Calu3 (cell line): ENCODE measurements around the gene SULT6B1. TPM values are rescaled to one million over a fixed set of nuclear protein-coding genes. Genes with fewer than 3 reads are reported as not detected.
"Not testable (repeated sequence)": the region's sequence is repeated elsewhere in the genome, so short reads cannot be mapped to it uniquely, and the experiment has no call there.

Experiments used
- BruUV-seq: library from RNA; stranded (reverse); fragments of 400-500 nt; replicated peaks from 2 replicates; lab custom pipeline; 2021; lab: Mats Ljungman, UMichigan
- CTCF ChIA-PET: fragments of 300-600 bp; sonication (Branson Sonifier 250); formaldehyde crosslinking; loops from one replicate; lab custom pipeline; 2022; ENCODE audit warnings: antibody characterized with exemption; lab: Charles Lee
- DNase-seq: peaks from one replicate; pipeline ENCODE4 v3.0.0; 2022
- H3K27ac Mint-ChIP-seq: one replicate; pipeline ENCODE4 v1.8.0; 2022; ENCODE audit warnings: mixed read lengths; ENCODE audit not compliant: unreplicated experiment
- H3K27me3 Mint-ChIP-seq: one replicate; pipeline ENCODE4 v1.8.0; 2022; ENCODE audit warnings: mixed read lengths; ENCODE audit not compliant: unreplicated experiment
- H3K36me3 Mint-ChIP-seq: one replicate; pipeline ENCODE4 v1.8.0; 2022; ENCODE audit warnings: mild to moderate bottlenecking, moderate library complexity, mixed read lengths; ENCODE audit not compliant: insufficient read depth, unreplicated experiment
- H3K4me1 Mint-ChIP-seq: one replicate; pipeline ENCODE4 v1.8.0; 2022; ENCODE audit warnings: mild to moderate bottlenecking, low read depth, mixed read lengths; ENCODE audit not compliant: unreplicated experiment
- H3K4me3 Mint-ChIP-seq: one replicate; pipeline ENCODE4 v1.8.0; 2022; ENCODE audit warnings: mild to moderate bottlenecking, low read depth, moderate library complexity, mixed read lengths; ENCODE audit not compliant: unreplicated experiment
- H3K9me3 Mint-ChIP-seq: one replicate; pipeline ENCODE4 v1.8.0; 2022; ENCODE audit warnings: low read depth, mixed read lengths; ENCODE audit not compliant: unreplicated experiment
- intact Hi-C: fragments of 100-400 bp; cut with micrococcal nuclease; formaldehyde crosslinking; loops from one replicate; pipeline ENCODE4 v1.10.0; 2022; ENCODE audit not compliant: unreplicated experiment
- total RNA-seq: library from RNA; stranded (reverse); gene quantifications from 2 replicates; pipeline ENCODE4 v1.2.3, GENCODE V29; 2022
- TF ChIP-seq, protein P1 (sequence below): fragments of 200-600 bp; IDR thresholded peaks from one replicate; pipeline ENCODE4 v1.8.0; 2022; ENCODE audit warnings: antibody characterized with exemption; ENCODE audit not compliant: unreplicated experiment

SULT6B1 gene
- total RNA-seq, 1 experiment from 2014 or later, result not detected

DNA sequence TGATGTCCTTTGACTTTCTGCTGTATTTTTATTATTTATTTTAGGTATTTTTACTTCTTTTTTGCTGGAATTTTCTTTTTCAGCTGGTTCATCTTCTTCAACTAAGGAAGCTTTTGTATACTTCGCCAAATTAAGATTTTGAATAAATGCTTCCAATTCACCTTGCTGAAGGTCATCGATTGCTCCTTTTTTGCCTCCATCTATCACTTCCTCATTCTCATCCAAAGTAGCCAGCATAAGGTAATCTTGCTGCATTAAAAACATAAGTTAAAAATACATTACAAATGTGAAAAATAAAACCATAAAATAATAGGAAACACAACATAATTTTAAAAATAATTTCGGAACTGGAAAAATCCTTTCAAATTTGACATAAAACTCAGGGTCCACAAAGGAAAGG is 40.3 kb upstream of the SULT6B1 start:
- Mint-ChIP-seq H3K27ac (no peak overlapping the region), H3K36me3 (peaks cover 5% of the 10 kb centered on the region), H3K27me3 (no peaks in the 10 kb centered on the region), H3K9me3 (no peaks in the 10 kb centered on the region), H3K4me1 (peaks cover 22% of the 10 kb centered on the region), H3K4me3 (no peak overlapping the region)
- TF ChIP-seq, protein P1, sequence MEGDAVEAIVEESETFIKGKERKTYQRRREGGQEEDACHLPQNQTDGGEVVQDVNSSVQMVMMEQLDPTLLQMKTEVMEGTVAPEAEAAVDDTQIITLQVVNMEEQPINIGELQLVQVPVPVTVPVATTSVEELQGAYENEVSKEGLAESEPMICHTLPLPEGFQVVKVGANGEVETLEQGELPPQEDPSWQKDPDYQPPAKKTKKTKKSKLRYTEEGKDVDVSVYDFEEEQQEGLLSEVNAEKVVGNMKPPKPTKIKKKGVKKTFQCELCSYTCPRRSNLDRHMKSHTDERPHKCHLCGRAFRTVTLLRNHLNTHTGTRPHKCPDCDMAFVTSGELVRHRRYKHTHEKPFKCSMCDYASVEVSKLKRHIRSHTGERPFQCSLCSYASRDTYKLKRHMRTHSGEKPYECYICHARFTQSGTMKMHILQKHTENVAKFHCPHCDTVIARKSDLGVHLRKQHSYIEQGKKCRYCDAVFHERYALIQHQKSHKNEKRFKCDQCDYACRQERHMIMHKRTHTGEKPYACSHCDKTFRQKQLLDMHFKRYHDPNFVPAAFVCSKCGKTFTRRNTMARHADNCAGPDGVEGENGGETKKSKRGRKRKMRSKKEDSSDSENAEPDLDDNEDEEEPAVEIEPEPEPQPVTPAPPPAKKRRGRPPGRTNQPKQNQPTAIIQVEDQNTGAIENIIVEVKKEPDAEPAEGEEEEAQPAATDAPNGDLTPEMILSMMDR, result no peak
- BruUV-seq, result no TSS peak
- intact Hi-C loops, result no loop called here
- CTCF ChIA-PET, result no interaction called here
- no peak for DNase-seq

DNA sequence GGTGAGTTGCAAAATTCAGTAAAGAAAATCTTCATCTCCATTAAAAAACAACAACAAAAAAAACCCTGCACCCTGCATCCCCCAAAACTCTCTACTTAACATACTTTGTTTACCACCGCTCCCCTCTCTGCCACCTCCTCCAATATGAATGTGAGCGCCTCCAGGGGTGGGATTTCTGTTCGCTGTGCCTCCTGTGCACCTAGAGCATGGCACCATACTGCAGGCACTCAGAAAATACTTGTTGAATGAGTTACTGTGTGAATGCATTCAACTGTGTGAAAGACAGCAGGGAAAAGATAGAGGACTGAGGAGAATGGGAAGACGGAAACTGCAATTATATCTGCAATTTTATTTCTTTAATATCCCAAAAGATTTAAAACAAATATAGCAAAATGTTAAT is 38.4 kb upstream of the SULT6B1 start:
- Mint-ChIP-seq H3K9me3 (no peaks in the 10 kb centered on the region), H3K4me3 (no peak overlapping the region), H3K4me1 (peaks cover 23% of the 10 kb centered on the region), H3K27me3 (no peaks in the 10 kb centered on the region), H3K36me3 (peaks cover 5% of the 10 kb centered on the region), H3K27ac (no peak overlapping the region)
- TF ChIP-seq, protein P1, result no peak
- no TSS peak for BruUV-seq
- CTCF ChIA-PET, result no interaction called here
- intact Hi-C loops, result no loop called here
- no peak for DNase-seq

DNA sequence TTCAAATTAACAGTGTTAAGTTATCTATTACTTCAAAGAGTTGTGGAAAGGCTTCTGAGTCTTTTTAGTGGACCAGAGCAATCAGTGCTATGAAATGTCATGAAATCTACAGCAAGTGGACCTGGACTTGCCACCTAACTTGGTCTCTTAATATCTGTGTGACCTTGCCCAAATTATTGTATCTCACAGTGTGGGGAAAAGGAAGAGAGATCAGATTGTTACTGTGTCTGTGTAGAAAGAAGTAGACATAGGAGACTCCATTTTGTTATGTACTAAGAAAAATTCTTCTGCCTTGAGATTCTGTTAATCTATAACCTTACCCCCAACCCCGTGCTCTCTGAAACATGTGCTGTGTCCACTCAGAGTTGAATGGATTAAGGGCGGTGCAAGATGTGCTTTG is 36.7 kb upstream of the SULT6B1 start:
- intact Hi-C loops, CTCF ChIA-PET, DNase-seq, H3K27me3 Mint-ChIP-seq, H3K27ac Mint-ChIP-seq, H3K9me3 Mint-ChIP-seq, BruUV-seq, H3K4me3 Mint-ChIP-seq: not testable (repeated sequence)
- Mint-ChIP-seq H3K36me3 (peaks cover 16% of the 10 kb centered on the region), H3K4me1 (peaks cover 23% of the 10 kb centered on the region)

DNA sequence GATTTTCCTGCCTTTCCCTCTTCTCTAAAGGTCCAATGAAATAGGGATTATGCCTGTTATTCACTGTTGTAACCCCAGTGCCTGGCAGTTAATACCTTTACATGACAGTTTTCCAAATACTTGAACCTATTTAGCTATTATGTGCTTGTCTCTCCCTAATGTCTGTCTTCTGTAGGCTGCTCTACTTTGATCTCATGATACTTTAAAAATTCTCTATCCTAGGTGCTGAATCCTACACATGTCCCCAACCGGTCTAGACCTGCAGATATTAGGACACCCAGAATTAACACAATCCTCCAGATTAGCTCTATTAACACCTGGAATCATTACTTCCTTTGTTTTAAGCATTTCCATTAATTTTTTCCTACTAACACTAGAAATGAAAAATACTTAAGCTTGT is 35.6 kb upstream of the SULT6B1 start:
- TF ChIP-seq, protein P1, result no peak
- Mint-ChIP-seq H3K4me1 (peaks cover 17% of the 10 kb centered on the region), H3K4me3 (no peak overlapping the region), H3K27ac (no peak overlapping the region), H3K27me3 (no peaks in the 10 kb centered on the region), H3K9me3 (no peaks in the 10 kb centered on the region), H3K36me3 (peaks cover 16% of the 10 kb centered on the region)
- intact Hi-C loops, result no loop called here
- no TSS peak for BruUV-seq
- CTCF ChIA-PET, result no interaction called here
- DNase-seq, result no peak

DNA sequence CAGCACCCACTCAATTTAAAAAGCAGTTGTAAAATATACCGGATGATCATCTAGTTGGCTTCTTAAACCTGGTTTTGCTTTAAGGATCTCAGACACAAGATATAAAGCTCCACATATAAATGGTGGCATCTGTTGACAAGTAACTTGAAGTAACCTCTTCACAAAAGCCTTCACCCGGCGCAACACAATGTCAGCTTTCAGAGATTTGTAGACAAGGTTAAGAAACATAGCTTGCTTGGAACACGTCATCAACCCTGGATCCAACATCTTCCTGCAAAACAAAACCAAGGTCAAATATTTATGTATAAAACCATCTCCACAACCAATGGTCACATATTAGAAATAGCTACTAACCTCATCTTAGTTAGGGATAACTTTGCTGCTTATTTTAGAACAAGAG is 34.7 kb upstream of the SULT6B1 start:
- peaks cover 22% of the 10 kb centered on the region for H3K36me3 Mint-ChIP-seq
- H3K9me3 Mint-ChIP-seq, result no peaks in the 10 kb centered on the region
- BruUV-seq, result no TSS peak
- DNase-seq, result no peak
- no peak overlapping the region for H3K27ac Mint-ChIP-seq
- CTCF ChIA-PET, result no interaction called here
- intact Hi-C loops, result no loop called here
- H3K4me3 Mint-ChIP-seq, result no peak overlapping the region
- no peaks in the 10 kb centered on the region for H3K27me3 Mint-ChIP-seq
- TF ChIP-seq, protein P1, result no peak
- peaks cover 17% of the 10 kb centered on the region for H3K4me1 Mint-ChIP-seq
